GM23338 (cell line): Measurements from ENCODE around the gene BAK1. TPM values are rescaled to one million over a fixed set of nuclear protein-coding genes. Genes with fewer than 3 reads are reported as not detected.

Source experiments
- ATAC-seq: fragments of 200-7000 bp; cut with Tn5 transposase; 3 replicates; pipeline ENCODE4 v1.9.1; 2020
- DNase-seq: peaks from one replicate; pipeline ENCODE4 v3.0.0-alpha.2; 2015; ENCODE audit warnings: low spot score
- H2AFZ ChIP-seq: fragments of 200-600 bp; sonication (generic); 2 replicates; pipeline ENCODE4 v1.8.0; 2016; ENCODE audit warnings: antibody characterized with exemption, mild to moderate bottlenecking, moderate library complexity
- H3F3A ChIP-seq: fragments of 200-600 bp; sonication (generic); replicated peaks from 2 replicates; pipeline ENCODE4 v1.8.0; 2017; ENCODE audit warnings: antibody characterized with exemption, mixed run types, low read depth
- H3K27ac ChIP-seq: fragments of 200-600 bp; sonication (generic); 2 replicates; pipeline ENCODE4 v1.6.1; 2016; ENCODE audit warnings: low read depth
- H3K27me3 ChIP-seq: fragments of 200-600 bp; sonication (generic); 2 replicates; pipeline ENCODE4 v1.8.0; 2016; ENCODE audit warnings: mild to moderate bottlenecking, mixed run types, moderate library complexity; ENCODE audit not compliant: insufficient read depth
- H3K36me3 ChIP-seq: fragments of 200-600 bp; sonication (generic); 2 replicates; pipeline ENCODE4 v1.8.0; 2016; ENCODE audit warnings: mild to moderate bottlenecking; ENCODE audit not compliant: insufficient read depth
- H3K4me1 ChIP-seq: fragments of 200-600 bp; sonication (generic); 2 replicates; pipeline ENCODE4 v1.8.0; 2016; ENCODE audit warnings: mild to moderate bottlenecking, moderate library complexity; ENCODE audit not compliant: insufficient read depth
- H3K4me2 ChIP-seq: fragments of 200-600 bp; sonication (generic); 2 replicates; pipeline ENCODE4 v1.7.1; 2017; ENCODE audit warnings: mixed run types
- H3K4me3 ChIP-seq: fragments of 200-600 bp; sonication (generic); 2 replicates; pipeline ENCODE4 v1.6.1; 2016; ENCODE audit warnings: mixed run types
- H3K79me2 ChIP-seq: fragments of 200-600 bp; sonication (generic); replicated peaks from 2 replicates; pipeline ENCODE4 v1.8.0; 2017; ENCODE audit warnings: mild to moderate bottlenecking; ENCODE audit not compliant: insufficient read depth
- H3K9me2 ChIP-seq: fragments of 200-600 bp; sonication (generic); 2 replicates; pipeline ENCODE4 v1.8.0; 2017; ENCODE audit not compliant: insufficient read depth
- H4K20me1 ChIP-seq: fragments of 200-600 bp; sonication (generic); replicated peaks from 2 replicates; pipeline ENCODE4 v1.8.0; 2017; ENCODE audit warnings: mild to moderate bottlenecking; ENCODE audit not compliant: insufficient read depth
- H3K27ac Mint-ChIP-seq: 2 replicates; pipeline ENCODE4 v1.8.0; 2020; ENCODE audit warnings: inconsistent platforms, mild to moderate bottlenecking, moderate library complexity, mixed read lengths
- H3K27me3 Mint-ChIP-seq: 3 replicates; pipeline ENCODE4 v1.8.0; 2022; ENCODE audit warnings: low read depth, mild to moderate bottlenecking, moderate library complexity, mixed read lengths, inconsistent platforms; ENCODE audit not compliant: insufficient read depth, poor library complexity
- H3K36me3 Mint-ChIP-seq: 3 replicates; pipeline ENCODE4 v1.8.0; 2021; ENCODE audit warnings: low read depth, mild to moderate bottlenecking, inconsistent platforms, moderate library complexity, mixed read lengths
- H3K4me1 Mint-ChIP-seq: 3 replicates; pipeline ENCODE4 v1.8.0; 2020; ENCODE audit warnings: mild to moderate bottlenecking, inconsistent platforms, mixed read lengths
- H3K4me3 Mint-ChIP-seq: 3 replicates; pipeline ENCODE4 v1.8.0; 2021; ENCODE audit warnings: moderate library complexity, mild to moderate bottlenecking, inconsistent platforms, mixed read lengths
- H3K9me3 Mint-ChIP-seq: 3 replicates; pipeline ENCODE4 v1.8.0; 2020; ENCODE audit warnings: moderate library complexity, mild to moderate bottlenecking, inconsistent platforms, mixed read lengths
- CTCF ChIP-seq, 2 experiments: fragments of 200-600 bp in 1 of 2; sonication (generic) in 1 of 2; conservative IDR thresholded peaks; 2 replicates each; pipeline versions ENCODE4 v1.5.1 to v1.6.1; 2016 to 2017; ENCODE audit warnings: antibody characterized with exemption in 2 of 2, low read depth in 2 of 2, mild to moderate bottlenecking in 2 of 2, moderate library complexity in 1 of 2
- JUNB ChIP-seq: IDR thresholded peaks from one replicate; pipeline ENCODE4 v1.6.1; 2016; ENCODE audit warnings: antibody characterized with exemption; ENCODE audit not compliant: unreplicated experiment
- POLR2AphosphoS5 ChIP-seq: IDR thresholded peaks from 2 replicates; pipeline ENCODE4 v1.6.1; 2016; ENCODE audit warnings: antibody characterized with exemption, low read depth
- ZNF114 ChIP-seq: fragments of 250-450 bp; sonication (Bioruptor Pico); IDR thresholded peaks from 2 replicates; pipeline ENCODE4 v1.5.0; 2020; ENCODE audit warnings: mild to moderate bottlenecking, moderate library complexity
- ZNF331 ChIP-seq: fragments of 250-450 bp; sonication (Bioruptor Pico); IDR thresholded peaks from 2 replicates; pipeline ENCODE4 v1.5.0; 2020; ENCODE audit warnings: low read depth, mild to moderate bottlenecking, moderate library complexity
- ZNF462 ChIP-seq: fragments of 250-450 bp; sonication (Bioruptor Pico); IDR thresholded peaks from 2 replicates; pipeline ENCODE4 v1.5.0; 2020; ENCODE audit warnings: mild to moderate bottlenecking, moderate library complexity
- polyA plus RNA-seq: library from polyadenylated mRNA; unstranded; fragments of >200 nt; fragmentation: Nextera tagmentation; extraction: Ambion mirVana; gene quantifications from 2 replicates; pipeline ENCODE4 v1.2.1, GENCODE V29; 2016
- total RNA-seq: library from RNA; depleted of rRNA; stranded (reverse); fragments of >200 nt; shearing (Covaris generic); gene quantifications from 2 replicates; pipeline ENCODE4 v1.2.3, GENCODE V29; 2014
- TF ChIP-seq, protein P1 (sequence below): IDR thresholded peaks from 2 replicates; pipeline ENCODE4 v1.6.1; 2016; ENCODE audit warnings: antibody characterized with exemption

Gene BAK1
- total and polyA plus RNA-seq, 2 experiments from 2014 or later, result 22.2 to 45.0 TPM

DNA sequence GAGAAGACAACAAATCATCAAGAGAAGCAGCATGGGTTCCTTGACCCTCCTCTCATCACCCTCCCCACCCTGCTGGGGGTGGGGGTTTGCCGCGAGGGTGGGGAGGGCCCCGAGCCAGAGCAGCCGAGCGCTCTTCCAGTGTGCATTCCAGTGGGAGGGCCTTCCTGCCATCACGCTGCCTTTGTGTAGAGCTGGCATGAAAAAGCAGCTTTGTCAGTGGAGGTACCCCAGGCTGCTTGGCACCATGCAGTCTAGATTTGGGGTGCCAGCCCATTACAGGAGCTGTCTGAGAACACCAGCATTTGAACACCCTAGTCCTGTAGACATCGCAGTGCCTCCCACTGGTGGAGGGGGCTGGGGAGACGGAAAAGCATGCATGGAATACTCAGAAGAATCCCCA is 12.2 kb downstream of the BAK1 start:
- TF ChIP-seq POLR2AphosphoS5 (no peak), CTCF (conservative IDR thresholded peaks at IDR 0.05; ENCODE audit: low read depth in 2 of 2) (0 out of 4 replicates have a peak, but pooled peaks have one; percentile 14 to 20)
- no peaks in the 10 kb centered on the region for H3K36me3 ChIP-seq
- H3K4me2 ChIP-seq, result no peak overlapping the region
- Mint-ChIP-seq H3K36me3 (0 out of 3 replicates have a peak, but pooled peaks cover 2% of the 10 kb centered on the region), H3K4me3 (no peak overlapping the region), H3K27ac (no peak overlapping the region), H3K9me3 (no peaks in the 10 kb centered on the region), H3K4me1 (peaks cover 12% of the 10 kb centered on the region), H3K27me3 (peaks cover 21% of the 10 kb centered on the region)
- no peaks in the 10 kb centered on the region for H3K9me2 ChIP-seq
- H3F3A ChIP-seq, result no peaks in the 10 kb centered on the region
- DNase-seq (no peak), ATAC-seq (no peak)
- H3K27ac ChIP-seq, result no peak overlapping the region
- H3K4me1 ChIP-seq, result peaks cover 12% of the 10 kb centered on the region
- H3K4me3 ChIP-seq, result no peak overlapping the region
- no peaks in the 10 kb centered on the region for H4K20me1 ChIP-seq
- H2AFZ ChIP-seq, result no peak overlapping the region
- H3K27me3 ChIP-seq, result no peaks in the 10 kb centered on the region
- no peaks in the 10 kb centered on the region for H3K79me2 ChIP-seq

- Mint-ChIP-seq H3K27ac (no peak overlapping the region), H3K4me1 (peaks cover 7% of the 10 kb centered on the region; the same call in 2 of the 3 replicates), H3K27me3 (peaks cover 19% of the 10 kb centered on the region), H3K9me3 (no peaks in the 10 kb centered on the region), H3K36me3 (0 out of 3 replicates have a peak, but pooled peaks cover 2% of the 10 kb centered on the region), H3K4me3 (no peak overlapping the region; the same call in 2 of the 3 replicates)
- H3K9me2 ChIP-seq, result no peaks in the 10 kb centered on the region
- H3K4me2 ChIP-seq, result no peak overlapping the region
- ATAC-seq, result no peak
- H3K4me1 ChIP-seq, result peaks cover 6% of the 10 kb centered on the region
- H3K36me3 ChIP-seq, result no peaks in the 10 kb centered on the region
- H3K79me2 ChIP-seq, result no peaks in the 10 kb centered on the region
- no peaks in the 10 kb centered on the region for H3K27me3 ChIP-seq
- H3K27ac ChIP-seq, result no peak overlapping the region
- H4K20me1 ChIP-seq, result no peaks in the 10 kb centered on the region
- no peaks in the 10 kb centered on the region for H3F3A ChIP-seq
- H3K4me3 ChIP-seq, result no peak overlapping the region
- no peak overlapping the region for H2AFZ ChIP-seq
- no peak for DNase-seq
- TF ChIP-seq, protein P1, sequence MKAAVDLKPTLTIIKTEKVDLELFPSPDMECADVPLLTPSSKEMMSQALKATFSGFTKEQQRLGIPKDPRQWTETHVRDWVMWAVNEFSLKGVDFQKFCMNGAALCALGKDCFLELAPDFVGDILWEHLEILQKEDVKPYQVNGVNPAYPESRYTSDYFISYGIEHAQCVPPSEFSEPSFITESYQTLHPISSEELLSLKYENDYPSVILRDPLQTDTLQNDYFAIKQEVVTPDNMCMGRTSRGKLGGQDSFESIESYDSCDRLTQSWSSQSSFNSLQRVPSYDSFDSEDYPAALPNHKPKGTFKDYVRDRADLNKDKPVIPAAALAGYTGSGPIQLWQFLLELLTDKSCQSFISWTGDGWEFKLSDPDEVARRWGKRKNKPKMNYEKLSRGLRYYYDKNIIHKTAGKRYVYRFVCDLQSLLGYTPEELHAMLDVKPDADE, result no peak
- TF ChIP-seq ZNF114 (CRISPR knock-in tag) (no peak), POLR2AphosphoS5 (no peak), ZNF331 (CRISPR knock-in tag) (no peak), CTCF (conservative IDR thresholded peaks at IDR 0.05; ENCODE audit: low read depth in 2 of 2) (no peak), JUNB (no peak), ZNF462 (CRISPR knock-in tag) (no peak)
These were observed 13.6 kb downstream of the BAK1 start for GRCh38 chr6:33566182-33567084.
